Anterior cingulate cortex (tissue), 58 donors: Measurements from ENCODE around the gene CEP20.

ENCODE experiments used
- DNase-seq, 58 donors: peaks; one replicate each; lab custom pipeline; 2025; lab: John Stamatoyannopoulos, UW

CEP20 gene

DNA sequence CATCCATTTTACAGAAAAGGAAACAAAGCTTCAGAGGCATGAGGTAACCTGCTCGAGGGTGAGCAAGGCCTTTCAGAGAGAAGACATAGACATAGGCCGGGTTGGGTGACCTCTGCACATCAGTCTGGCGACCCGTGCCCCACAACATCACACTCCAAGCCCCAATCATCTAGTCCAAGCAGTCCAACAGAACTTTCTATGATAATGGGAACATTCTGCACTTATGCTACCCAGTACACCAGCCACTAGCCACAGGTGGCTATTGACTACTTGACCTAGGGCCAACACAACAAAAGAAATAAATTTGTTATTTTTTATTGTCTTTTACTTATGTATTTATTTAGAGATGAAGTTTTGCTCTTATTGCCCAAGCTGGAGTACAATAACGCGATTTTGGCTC lies 52.3 kb downstream of the CEP20 start:
- DNase-seq = no peak

DNA sequence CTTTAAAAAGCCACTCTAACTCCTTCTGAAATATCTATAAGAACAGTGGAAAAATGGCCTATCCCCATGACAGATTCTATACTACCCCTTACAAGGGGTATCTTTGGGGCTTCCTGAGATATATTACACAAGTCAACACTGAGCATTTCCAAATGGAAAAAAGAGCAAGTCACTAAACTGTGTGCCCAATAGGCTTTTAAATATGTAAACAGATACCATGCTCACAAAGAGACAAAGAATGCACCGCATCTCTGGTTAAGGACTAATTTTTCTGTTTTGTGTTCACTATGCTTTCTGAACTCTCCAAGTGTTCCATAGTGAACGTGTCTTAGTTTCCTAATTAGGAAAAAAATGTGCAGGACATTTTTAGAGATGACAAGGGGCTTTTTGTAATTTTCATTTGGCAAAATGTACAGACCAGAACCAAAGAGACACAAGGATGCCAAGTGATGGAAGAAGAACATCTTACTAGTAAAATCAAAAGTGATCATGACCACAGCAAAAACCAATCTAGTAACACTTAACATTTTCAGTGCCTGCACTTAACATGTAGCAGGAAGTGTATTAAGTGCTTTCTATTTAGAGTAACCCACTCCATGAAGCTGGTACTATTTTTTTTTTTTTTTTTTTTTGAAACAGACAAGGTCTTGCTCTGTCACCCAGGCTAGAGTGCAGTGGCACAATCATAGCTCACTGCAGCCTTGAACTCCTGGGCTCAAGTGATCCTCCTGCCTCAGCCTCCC lies 53.1 kb downstream of the CEP20 start:
- DNase-seq = no peak

GRCh38 chr16:15834502-15834901 lies 53.9 kb downstream of the CEP20 start:
- DNase-seq = no peak

DNA sequence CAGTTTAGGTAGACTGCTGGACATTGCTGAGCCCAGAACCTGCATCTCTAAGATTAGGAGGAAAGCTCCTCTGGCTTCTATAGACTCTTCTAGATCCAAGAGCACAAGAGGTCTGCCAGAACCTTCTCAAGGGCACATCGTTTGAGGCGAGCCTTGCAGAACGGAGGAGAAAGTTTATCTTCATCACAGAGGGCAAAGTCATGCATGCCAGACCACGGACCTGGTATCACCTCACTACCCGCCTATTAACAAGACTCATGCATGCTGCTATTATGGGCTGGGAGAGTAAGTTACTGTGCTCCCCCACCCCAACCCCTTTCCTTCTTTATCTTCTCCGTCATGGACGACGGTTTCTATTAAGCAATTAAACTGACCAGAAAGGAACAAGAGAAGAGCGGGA lies 54.9 kb downstream of the CEP20 start:
- no peak for DNase-seq

DNA sequence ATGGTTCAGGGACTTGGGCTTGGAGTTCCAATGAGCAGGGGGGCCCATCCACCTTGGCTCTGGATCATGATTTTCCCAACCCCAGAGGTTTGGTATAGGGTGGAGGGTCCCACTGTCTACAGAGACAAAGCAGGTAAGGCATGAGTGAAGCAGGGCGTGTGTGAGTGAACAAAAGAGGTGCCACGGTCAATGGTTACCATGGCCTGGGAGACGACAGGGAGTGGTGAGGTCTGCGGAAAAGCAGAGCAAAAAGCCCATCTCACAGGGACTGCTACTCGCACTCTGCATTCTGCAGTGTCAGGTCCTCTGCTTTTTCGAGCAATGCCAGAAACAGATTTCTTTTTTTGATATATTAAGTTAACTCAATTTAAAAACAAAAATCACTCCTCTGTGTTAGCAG lies 56.2 kb downstream of the CEP20 start:
- DNase-seq = no peak

DNA sequence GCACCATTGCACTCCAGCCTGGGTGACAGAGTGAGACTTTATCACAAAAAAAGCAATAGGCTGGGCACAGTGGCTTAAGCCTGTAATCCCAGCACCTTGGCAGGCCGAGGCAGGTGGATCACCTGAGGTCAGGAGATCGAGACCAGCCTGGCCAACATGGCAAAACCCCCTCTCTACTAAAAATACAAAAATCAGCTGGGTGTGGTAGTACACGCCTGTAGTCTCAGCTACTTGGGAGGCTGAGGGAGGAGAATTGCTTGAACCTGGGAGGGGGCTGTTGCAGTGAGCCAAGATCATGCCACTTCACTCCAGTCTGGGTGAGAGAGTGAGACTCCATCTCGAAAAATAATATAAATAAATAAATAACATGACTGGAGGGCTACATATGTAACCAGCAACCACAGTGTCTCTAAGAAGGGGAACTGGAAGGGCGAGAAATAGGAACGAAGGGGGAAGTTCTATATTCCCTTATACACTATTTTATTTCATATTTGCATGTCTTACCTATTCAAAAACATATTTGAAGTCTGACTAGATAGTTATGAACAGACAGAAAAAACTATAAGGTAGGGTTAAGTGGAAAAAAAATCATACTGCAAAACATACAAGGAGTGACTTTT lies 57.5 kb downstream of the CEP20 start:
- DNase-seq = no peak

DNA sequence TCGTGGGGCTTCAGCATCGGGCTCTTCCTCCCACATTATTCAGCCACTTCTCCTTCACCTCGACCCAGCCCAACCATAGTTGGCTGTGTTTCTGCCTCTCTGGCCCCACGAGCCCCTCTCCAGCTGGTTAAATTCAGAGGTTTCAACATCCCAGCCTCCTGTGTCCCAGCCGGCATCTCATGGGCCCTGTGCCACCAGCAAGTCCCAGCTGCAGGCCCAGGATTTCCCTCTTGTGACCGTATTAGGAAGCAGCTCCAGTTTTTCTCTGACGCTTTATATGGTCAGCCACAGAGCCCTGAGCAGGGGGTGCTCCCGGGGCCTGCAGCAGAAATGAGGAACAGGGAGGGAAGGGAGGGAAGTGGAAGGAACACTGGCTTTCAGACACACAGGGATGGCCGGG lies 58.9 kb downstream of the CEP20 start:
- DNase-seq = no peak

- DNase-seq = no peak
These were observed 60.6 kb downstream of the CEP20 start for GRCh38 chr16:15827709-15828343.

- no peak for DNase-seq
These were observed 61.1 kb downstream of the CEP20 start for GRCh38 chr16:15827299-15827698.

GRCh38 chr16:15825750-15826305 lies 62.6 kb downstream of the CEP20 start:
- DNase-seq = no peak

GRCh38 chr16:15822957-15823356 lies 65.4 kb downstream of the CEP20 start:
- peak in 10 of 58 donors; percentile 0 to 22 (median 5) for DNase-seq

- no peak for DNase-seq
These were observed 67.6 kb downstream of the CEP20 start for GRCh38 chr16:15820837-15821236.

DNA sequence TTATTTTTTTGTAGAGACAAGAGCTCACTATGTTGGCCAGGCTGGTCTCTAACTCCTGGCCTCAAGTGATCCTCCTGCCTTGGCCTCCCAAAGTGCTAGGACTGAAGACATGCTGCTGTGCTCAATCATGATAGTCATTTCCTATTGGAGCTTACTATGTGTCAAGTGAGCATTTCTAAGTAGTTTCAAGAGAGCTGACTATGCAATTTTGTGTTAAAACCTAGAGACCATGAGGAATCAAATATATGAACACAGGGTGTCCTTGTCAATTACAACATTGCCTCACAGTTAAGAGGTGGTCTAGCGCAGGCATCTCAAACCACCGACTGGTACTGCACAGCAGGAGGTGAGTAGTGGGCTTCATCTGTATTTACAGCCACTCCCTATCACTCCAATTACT lies 69.4 kb downstream of the CEP20 start:
- no peak for DNase-seq

DNA sequence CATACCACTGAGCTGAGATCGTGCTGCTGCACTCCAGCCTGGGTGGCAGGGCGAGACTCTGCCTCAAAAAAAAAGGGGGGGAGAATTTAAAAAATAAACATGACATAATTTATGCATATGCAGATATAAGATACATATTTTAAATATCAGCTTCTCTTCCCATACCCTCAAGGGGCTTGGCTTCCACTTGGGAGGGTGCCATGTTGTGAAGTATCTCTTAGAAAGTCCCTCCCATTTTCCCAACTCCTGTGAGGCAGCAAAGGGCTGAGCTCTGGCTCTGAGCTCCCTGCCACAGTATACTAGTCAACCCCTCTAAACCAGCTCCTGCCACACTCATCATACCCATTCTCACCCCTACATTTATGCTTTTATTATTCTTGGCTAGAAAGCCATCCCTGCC lies 71.0 kb downstream of the CEP20 start:
- DNase-seq = no peak

DNA sequence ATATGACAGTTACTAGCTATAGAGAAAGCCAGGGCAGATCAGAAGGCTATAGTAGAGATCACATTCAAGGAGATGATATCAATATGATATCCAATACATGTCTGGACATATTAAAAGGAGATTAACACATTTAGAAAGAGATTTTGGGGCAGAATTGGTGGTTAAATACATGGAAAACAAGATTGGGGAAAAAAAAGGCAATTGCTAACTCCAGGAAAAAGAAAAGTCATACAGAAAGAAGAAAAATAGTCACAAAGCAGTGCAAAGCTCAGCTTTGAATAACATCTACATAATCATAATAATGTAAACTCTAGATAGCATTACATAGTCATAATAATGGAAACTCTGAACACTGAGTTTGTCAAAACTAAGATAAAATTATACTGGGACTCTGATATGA lies 72.2 kb downstream of the CEP20 start:
- no peak for DNase-seq
